Lower leg skin (tissue), 3 donors: Measurements from ENCODE around the gene DESI2.

ENCODE experiments used
- POLR2A ChIP-seq, 2 donors: fragments of 450-650 bp; IDR thresholded peaks; one replicate each; pipeline ENCODE4 v1.6.1; 2016 to 2017; ENCODE audit warnings: antibody characterized with exemption in 2 of 2, mild to moderate bottlenecking in 1 of 2, moderate library complexity in 1 of 2
- TF ChIP-seq, protein P1 (sequence below), 3 donors: fragments of 450-650 bp; IDR thresholded peaks; one replicate each; pipeline ENCODE4 v1.5.1; 2016; ENCODE audit warnings: antibody characterized with exemption in 3 of 3, mild to moderate bottlenecking in 3 of 3, moderate library complexity in 2 of 3

DNA sequence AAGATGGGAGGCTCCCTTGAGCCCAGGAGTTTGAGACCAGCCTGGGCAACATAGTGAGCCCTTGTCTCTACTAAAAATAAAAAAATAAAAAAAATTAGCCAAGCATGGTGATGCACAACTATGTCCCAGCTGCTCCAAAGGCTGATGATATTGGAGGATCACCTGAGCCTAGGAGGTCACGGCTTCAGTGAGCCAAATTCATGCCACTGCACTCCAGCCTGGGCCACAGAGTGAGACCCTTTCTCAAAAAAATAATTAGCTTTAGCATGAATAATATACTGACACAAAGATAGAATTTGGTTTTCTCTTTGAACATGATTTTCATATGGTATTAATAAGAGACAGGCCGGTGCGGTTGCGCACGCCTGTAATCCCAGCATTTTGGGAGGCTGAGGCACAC, 88.8 kb downstream of the DESI2 start:
- TF ChIP-seq, protein P1, sequence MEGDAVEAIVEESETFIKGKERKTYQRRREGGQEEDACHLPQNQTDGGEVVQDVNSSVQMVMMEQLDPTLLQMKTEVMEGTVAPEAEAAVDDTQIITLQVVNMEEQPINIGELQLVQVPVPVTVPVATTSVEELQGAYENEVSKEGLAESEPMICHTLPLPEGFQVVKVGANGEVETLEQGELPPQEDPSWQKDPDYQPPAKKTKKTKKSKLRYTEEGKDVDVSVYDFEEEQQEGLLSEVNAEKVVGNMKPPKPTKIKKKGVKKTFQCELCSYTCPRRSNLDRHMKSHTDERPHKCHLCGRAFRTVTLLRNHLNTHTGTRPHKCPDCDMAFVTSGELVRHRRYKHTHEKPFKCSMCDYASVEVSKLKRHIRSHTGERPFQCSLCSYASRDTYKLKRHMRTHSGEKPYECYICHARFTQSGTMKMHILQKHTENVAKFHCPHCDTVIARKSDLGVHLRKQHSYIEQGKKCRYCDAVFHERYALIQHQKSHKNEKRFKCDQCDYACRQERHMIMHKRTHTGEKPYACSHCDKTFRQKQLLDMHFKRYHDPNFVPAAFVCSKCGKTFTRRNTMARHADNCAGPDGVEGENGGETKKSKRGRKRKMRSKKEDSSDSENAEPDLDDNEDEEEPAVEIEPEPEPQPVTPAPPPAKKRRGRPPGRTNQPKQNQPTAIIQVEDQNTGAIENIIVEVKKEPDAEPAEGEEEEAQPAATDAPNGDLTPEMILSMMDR (IDR thresholded peaks at IDR 0.05): no peak
- no peak for TF ChIP-seq POLR2A (IDR thresholded peaks at IDR 0.05)
